Measurements from ENCODE around the gene SEMA3F. TPM values are rescaled to one million over a fixed set of nuclear protein-coding genes. Genes with fewer than 3 reads are reported as not detected.

Gene SEMA3F
- total RNA-seq = not detected

DNA sequence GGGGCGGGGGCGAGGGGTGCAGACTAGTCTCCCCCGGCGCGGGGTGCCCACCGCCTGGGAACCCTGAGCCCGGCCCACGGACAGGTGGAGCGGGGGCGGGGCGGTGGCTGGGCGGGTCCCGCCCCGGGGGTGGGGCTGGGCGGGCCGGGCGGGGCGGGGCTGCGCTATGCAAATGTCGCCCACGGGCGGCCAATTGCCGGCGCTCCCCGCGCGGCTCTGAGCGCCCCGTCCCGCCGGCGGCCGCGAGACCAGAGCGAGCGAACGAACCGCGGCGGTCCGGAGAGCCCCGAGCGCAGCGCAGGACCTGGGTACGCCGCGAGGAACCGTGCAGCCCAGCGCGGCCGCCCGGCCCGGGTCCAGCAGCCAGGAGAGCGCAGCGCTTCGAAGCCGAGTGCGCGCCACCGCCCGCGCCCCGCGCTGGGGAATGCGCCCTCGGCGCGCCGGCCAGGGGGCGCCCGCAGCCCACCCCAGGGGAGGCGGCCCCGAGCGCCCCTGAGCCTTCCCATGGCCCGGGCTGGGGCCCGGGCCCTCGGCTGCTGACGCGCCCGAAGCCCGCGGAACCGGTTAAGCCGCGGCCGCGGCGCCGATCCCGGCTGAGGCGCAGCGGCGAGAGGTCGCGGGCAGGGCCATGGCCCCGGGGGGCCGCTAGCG, at the start of gene SEMA3F:
TSS of gene SEMA3F (plus strand) at position 485 of the 651 bp plus-strand sequence. CDS start 4,299 bp downstream, outside the sequence.
- no peaks in the 10 kb centered on the region for H3K9me3 Mint-ChIP-seq
- peaks cover 42% of the 10 kb centered on the region for H3K27me3 Mint-ChIP-seq
- H3K27ac Mint-ChIP-seq = peak within 1 kb of the TSS; percentile 55
- peak within 1 kb of the TSS; percentile 69 for H3K4me3 Mint-ChIP-seq
- H3K4me1 Mint-ChIP-seq = peaks cover 11% of the 10 kb centered on the region
- no peaks in the 10 kb centered on the region for H3K36me3 Mint-ChIP-seq (ENCODE audit: low read depth)
- peak; percentile 69 for DNase-seq
- ChIA-PET CTCF (no interaction called here), POLR2A (no interaction called here)

DNA sequence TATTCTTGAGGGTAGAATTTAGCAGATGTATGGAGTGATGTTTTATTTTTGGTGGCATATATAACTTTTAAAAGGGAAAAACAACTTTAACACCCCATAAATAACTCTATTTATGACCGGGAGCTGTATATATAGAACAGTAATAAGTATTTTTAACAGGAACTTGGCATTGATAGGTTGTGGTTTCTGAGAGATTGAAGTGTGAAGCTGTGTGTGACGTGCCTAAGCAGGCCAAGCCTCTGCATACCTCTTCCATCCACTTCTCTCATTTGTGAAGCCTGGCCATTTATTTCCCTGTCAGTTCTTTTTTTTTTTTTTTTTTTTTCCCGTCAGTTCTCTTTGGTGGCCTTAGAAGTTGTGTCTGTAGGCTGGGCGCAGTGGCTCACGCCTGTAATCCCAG, 43.4 kb upstream of the SEMA3F start:
- no peaks in the 10 kb centered on the region for H3K9me3 Mint-ChIP-seq
- no peak for DNase-seq
- H3K4me3 Mint-ChIP-seq = no peak overlapping the region
- no peak overlapping the region for H3K27ac Mint-ChIP-seq
- ChIA-PET POLR2A (interaction anchor here (0.7 kb wide), 1 partner anchor 162 kb away, joined by 3 read pairs; no protein-coding TSS in a partner anchor), CTCF (interaction anchor here (0.6 to 1.7 kb wide), 4 partner anchors 9 to 440 kb away, joined by 3 to 5 read pairs (median 4); no protein-coding TSS in a partner anchor)
- no peaks in the 10 kb centered on the region for H3K27me3 Mint-ChIP-seq
- peaks cover 83% of the 10 kb centered on the region for H3K36me3 Mint-ChIP-seq (ENCODE audit: low read depth)
- peaks cover 2% of the 10 kb centered on the region for H3K4me1 Mint-ChIP-seq

DNA sequence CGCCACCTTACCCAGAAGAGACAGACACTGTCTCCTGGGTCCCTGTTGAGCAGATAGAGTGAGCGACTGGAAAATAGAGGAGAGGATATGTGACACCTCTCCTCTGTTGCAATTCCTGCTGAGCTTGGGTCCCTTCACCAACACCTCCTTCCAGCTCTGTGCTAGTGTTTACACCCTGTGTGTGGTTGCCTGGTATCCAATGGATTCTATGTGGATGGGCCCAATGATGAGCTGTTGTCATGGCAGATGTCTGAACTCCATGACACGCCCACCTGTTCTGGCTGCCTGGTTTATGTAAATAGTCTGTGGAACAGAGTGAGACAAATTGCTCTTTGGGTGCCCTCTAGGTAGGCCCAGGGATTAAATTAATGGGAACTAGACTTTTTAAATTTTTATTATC, 42.7 kb upstream of the SEMA3F start:
- CTCF ChIA-PET = interaction anchor here (0.6 to 1.1 kb wide), 3 partner anchors 23 to 300 kb away, joined by 3 to 4 read pairs (median 4); no protein-coding TSS in a partner anchor
- Mint-ChIP-seq H3K4me3 (no peak overlapping the region), H3K9me3 (no peaks in the 10 kb centered on the region), H3K27me3 (no peaks in the 10 kb centered on the region), H3K36me3 (ENCODE audit: low read depth) (peaks cover 83% of the 10 kb centered on the region), H3K27ac (no peak overlapping the region), H3K4me1 (peaks cover 2% of the 10 kb centered on the region)
- POLR2A ChIA-PET = no interaction called here
- no peak for DNase-seq

DNA sequence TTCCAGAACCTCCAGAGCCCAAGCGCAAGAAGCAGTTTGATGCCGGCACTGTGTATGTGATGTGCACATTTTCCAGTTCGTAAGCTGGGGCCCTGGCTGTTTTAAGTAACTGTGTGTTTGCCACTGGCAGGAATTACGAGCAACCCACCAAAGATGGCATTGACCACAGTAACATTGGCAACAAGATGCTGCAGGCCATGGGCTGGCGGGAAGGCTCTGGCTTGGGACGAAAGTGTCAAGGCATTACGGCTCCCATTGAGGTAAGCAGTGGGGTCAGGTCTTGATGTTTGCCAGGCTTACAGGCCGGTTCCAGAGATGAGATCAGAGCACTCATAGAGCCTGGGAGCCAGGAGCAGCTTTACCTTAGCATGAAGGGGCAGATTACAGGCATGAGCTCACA, 38.0 kb upstream of the SEMA3F start:
- Mint-ChIP-seq H3K4me3 (no peak overlapping the region), H3K4me1 (no peaks in the 10 kb centered on the region), H3K9me3 (no peaks in the 10 kb centered on the region), H3K27ac (no peak overlapping the region), H3K36me3 (ENCODE audit: low read depth) (peaks cover 68% of the 10 kb centered on the region), H3K27me3 (no peaks in the 10 kb centered on the region)
- no peak for DNase-seq
- ChIA-PET CTCF (interaction anchor here (1.4 kb wide), 1 partner anchor 9 kb away, joined by 4 read pairs; no protein-coding TSS in a partner anchor), POLR2A (interaction anchor here (0.7 kb wide), 1 partner anchor 204 kb away, joined by 3 read pairs; no protein-coding TSS in a partner anchor)

DNA sequence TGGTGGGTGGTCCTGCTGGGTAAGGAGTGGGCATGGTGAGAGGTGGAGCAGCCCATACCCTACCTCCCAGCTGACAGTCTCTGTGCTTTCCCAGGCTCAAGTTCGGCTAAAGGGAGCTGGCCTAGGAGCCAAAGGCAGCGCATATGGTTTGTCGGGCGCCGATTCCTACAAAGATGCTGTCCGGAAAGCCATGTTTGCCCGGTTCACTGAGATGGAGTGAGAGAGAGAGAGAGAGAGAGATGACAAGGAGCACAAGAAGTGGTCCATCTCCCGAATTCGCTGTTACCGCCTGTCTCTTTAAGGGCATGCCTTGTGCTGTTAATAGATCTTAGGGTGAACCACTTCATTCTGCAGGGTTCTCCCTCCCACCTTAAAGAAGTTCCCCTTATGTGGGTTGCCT, 36.9 kb upstream of the SEMA3F start:
- Mint-ChIP-seq H3K4me3 (no peak overlapping the region), H3K27me3 (no peaks in the 10 kb centered on the region), H3K4me1 (no peaks in the 10 kb centered on the region), H3K9me3 (no peaks in the 10 kb centered on the region), H3K27ac (no peak overlapping the region), H3K36me3 (ENCODE audit: low read depth) (peaks cover 62% of the 10 kb centered on the region)
- DNase-seq = no peak
- POLR2A ChIA-PET = no interaction called here
- CTCF ChIA-PET = interaction anchor here (1.4 kb wide), 1 partner anchor 10 kb away, joined by 4 read pairs; no protein-coding TSS in a partner anchor

DNA sequence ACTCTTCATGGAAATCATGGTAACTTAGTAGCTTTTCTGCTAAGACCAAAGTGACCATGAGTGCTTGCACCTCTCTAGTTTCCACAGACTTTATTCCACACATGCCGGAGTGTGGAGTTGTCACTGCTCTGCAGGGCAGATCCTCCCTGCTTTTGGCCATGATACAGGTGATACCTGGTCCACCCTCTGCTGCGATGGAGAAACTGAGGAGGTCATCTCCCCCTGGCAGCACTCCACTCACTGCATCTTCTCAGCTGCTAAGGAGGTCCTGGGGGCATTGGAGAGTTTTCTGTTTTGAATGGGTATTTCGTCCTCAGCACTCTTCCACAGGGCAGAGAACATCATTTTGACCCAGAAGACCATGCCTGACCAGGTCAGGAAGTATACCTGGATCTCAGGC, 35.3 kb upstream of the SEMA3F start:
- ChIA-PET CTCF (interaction anchor here (0.6 to 2.4 kb wide), 6 partner anchors 8 to 280 kb away, joined by 3 to 9 read pairs (median 4); no protein-coding TSS in a partner anchor), POLR2A (no interaction called here)
- H3K9me3 Mint-ChIP-seq = no peaks in the 10 kb centered on the region
- H3K27ac Mint-ChIP-seq = no peak overlapping the region
- H3K4me3 Mint-ChIP-seq = no peak overlapping the region
- no peaks in the 10 kb centered on the region for H3K27me3 Mint-ChIP-seq
- peaks cover 47% of the 10 kb centered on the region for H3K36me3 Mint-ChIP-seq (ENCODE audit: low read depth)
- no peaks in the 10 kb centered on the region for H3K4me1 Mint-ChIP-seq
- no peak for DNase-seq

DNA sequence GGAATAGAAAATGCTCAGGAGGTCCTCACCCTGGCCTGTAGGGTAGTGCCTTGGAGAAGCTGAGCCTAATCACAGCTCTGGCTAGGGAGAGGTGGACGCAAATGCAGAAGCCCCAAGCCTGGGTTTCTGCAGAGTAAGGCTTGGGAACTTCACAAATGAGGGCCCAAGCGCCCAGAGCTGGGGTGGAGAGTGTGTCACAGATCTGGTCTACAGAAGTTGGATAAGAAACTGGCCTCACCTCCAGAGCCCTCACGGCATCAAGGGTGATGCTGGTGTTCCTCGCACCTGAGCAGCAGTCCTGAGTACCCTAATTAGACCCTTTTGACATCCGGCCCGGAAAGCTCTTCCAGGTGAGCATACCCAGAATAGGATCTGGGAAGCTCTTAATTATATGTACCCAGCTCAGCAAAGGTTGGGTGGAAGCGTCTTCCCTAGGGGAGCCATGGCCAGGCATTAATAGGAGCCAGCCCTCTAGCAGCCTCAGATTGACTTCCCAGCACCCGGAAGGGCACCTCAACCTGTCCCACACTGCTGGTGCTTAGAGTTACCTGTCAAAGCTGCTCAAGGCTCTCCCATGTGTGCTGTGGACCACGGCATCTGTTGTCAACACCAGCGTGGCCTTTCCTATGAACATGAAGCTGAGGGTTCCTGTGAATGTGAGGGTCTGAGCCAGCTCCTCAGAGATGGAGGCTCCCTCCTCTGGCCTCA, 34.6 kb upstream of the SEMA3F start:
- POLR2A ChIA-PET = no interaction called here
- no peak overlapping the region for H3K4me3 Mint-ChIP-seq
- DNase-seq = no peak
- CTCF ChIA-PET = interaction anchor here (0.7 to 2.4 kb wide), 9 partner anchors 8 to 105 kb away, joined by 3 to 9 read pairs (median 4); no protein-coding TSS in a partner anchor
- H3K4me1 Mint-ChIP-seq = no peaks in the 10 kb centered on the region
- no peak overlapping the region for H3K27ac Mint-ChIP-seq
- no peaks in the 10 kb centered on the region for H3K27me3 Mint-ChIP-seq
- H3K36me3 Mint-ChIP-seq (ENCODE audit: low read depth) = peaks cover 42% of the 10 kb centered on the region
- no peaks in the 10 kb centered on the region for H3K9me3 Mint-ChIP-seq

DNA sequence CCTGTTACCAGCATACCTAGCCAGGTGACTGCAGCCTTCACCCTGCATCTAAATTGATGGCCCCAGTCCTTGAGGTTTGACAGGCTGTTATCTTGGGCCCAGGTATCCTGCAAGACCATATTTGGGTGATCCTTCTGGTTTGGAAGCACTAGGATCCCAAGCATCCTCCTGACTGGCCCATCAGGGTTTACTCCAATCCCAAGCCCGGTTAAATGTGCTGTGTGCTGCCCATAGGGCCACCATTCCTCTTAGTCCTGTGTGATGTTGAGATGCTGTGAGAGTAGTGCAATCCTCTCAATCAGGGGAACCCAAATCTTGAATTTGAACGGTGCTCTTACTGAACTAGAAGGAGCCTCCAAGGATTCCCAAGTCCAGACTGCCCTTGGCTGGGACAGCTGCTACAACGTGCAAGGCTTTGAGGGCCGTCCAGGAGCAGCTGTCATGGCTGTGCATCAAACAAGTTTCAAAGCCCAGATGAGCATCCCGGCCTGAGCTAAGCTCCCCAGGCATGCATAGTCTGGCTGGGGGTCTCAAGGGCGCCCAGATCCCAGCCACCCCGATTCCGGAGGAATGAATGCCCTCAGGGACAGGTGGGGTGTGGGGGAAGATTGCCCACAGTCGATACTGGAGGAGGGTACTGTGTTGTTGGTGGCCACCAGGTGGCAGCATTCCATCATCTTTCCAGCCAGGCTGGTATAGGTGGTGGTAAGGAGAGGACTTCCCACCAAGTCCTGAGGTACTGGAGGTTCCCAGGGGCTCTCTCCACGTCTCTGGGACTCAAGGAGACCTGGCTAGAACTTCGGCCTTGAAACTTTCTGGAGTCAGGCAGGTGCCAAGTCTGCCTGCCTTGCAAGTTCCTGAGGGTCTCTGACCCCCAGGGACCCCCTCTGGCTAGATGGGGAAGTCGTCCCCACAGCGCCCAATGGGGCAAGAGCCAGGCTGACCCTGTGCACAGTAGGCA, 33.8 kb upstream of the SEMA3F start:
- peak; percentile 73 for DNase-seq
- no peaks in the 10 kb centered on the region for H3K4me1 Mint-ChIP-seq
- ChIA-PET CTCF (interaction anchor here (0.6 to 2.4 kb wide), 9 partner anchors 10 to 105 kb away, joined by 3 to 9 read pairs (median 4); no protein-coding TSS in a partner anchor), POLR2A (no interaction called here)
- no peak overlapping the region for H3K27ac Mint-ChIP-seq
- H3K9me3 Mint-ChIP-seq = no peaks in the 10 kb centered on the region
- no peaks in the 10 kb centered on the region for H3K27me3 Mint-ChIP-seq
- H3K36me3 Mint-ChIP-seq (ENCODE audit: low read depth) = peaks cover 34% of the 10 kb centered on the region
- no peak overlapping the region for H3K4me3 Mint-ChIP-seq

DNA sequence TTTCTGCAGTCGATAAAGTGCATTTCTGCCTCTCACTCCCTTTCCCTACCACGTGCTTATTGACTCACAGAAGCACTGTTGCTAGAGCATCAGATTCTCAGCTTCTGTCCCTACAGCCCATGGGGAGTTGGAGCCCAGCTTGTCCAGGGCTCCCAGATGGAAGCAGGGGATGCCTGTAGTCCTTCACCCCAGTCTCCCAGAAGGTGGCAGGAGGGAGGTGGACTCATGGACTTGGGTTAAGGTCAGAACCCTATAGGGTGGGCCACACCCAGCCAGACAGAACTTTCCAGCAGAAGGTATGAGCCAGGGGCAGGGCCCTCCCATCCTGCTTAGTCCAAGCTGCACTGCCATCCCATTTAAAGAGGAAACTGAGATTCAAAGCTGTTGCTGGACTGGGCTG, 33.1 kb upstream of the SEMA3F start:
- Mint-ChIP-seq H3K9me3 (no peaks in the 10 kb centered on the region), H3K4me1 (no peaks in the 10 kb centered on the region), H3K27ac (no peak overlapping the region), H3K27me3 (no peaks in the 10 kb centered on the region), H3K4me3 (no peak overlapping the region), H3K36me3 (ENCODE audit: low read depth) (peaks cover 27% of the 10 kb centered on the region)
- ChIA-PET POLR2A (interaction anchor here (0.7 kb wide), 1 partner anchor 31 kb away, joined by 5 read pairs; no protein-coding TSS in a partner anchor), CTCF (interaction anchor here (0.5 to 1.4 kb wide), 4 partner anchors 13 to 543 kb away, joined by 3 to 4 read pairs (median 3); no protein-coding TSS in a partner anchor)
- no peak for DNase-seq

DNA sequence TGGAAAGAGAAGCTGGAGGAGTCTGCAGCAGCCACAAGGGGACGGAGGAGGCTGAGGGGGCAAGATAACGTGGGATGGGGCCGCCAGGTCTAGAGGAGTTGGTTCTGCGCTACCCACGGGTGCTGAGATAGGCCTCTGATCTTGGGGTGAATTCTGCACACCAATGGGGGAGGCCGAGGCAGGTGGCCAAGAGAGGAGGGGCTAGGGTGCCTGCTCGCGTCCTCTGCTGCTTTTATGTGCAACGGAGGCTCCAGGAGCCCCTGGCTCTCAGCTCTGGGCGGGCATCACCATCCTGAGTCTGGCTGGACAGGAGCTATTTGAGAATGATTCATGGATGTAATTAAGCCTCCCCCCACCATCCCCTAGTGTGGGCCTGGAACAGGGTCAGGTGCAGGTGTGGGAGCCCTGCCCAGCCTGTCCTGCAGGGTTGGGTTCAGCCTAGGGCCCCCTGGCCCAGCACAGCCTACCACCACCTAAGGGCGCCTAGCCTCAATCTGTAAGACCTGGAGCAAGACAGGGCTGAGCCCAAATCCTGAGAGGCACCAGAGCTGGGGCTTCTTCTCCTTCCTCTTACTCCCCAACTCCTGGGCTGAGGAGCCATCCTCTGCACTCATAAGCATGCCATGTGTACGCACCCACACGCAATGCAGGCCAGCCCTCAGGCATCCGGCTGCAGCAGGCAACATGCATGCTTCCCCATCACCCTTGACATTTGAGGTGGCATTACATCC, 32.3 kb upstream of the SEMA3F start:
- POLR2A ChIA-PET = interaction anchor here (0.7 kb wide), 1 partner anchor 32 kb away, joined by 5 read pairs; no protein-coding TSS in a partner anchor
- Mint-ChIP-seq H3K36me3 (ENCODE audit: low read depth) (peaks cover 22% of the 10 kb centered on the region), H3K4me3 (no peak overlapping the region), H3K27me3 (no peaks in the 10 kb centered on the region), H3K4me1 (no peaks in the 10 kb centered on the region), H3K27ac (no peak overlapping the region), H3K9me3 (no peaks in the 10 kb centered on the region)
- DNase-seq = no peak
- CTCF ChIA-PET = interaction anchor here (0.5 to 1.4 kb wide), 4 partner anchors 12 to 544 kb away, joined by 3 to 4 read pairs (median 3); no protein-coding TSS in a partner anchor

DNA sequence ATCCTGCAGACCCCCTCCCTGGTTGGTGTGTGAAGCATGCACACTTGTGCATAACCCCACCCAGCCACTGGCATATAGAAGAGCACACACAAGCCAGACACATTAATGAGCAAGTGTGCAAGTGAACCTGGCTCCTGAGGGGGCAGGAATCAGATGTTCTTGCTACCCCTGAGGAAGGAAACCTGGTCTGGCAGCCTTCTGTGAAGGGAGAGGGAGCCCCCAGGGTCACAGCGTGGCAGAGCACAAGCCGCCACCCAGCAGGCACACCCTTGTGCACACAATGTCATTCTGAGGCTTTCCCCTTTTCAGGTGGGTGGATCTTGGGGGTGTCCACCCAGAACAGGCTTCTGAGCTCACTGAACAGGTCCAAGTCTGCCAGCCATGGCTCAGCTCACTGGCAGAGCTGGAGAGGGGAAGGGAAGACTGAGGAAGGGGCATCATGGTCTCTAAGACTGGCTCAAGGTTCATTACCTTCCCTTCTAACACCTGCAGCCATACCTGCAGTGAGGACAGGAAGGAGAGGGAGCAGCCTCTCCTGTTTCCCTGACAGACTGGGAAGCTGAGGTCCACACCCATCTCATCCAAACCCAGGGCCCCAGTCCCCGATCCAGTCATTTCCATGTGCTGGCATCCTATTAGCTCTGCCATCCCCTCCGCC, 31.6 kb upstream of the SEMA3F start:
- Mint-ChIP-seq H3K27ac (no peak overlapping the region), H3K4me1 (no peaks in the 10 kb centered on the region), H3K9me3 (no peaks in the 10 kb centered on the region), H3K36me3 (ENCODE audit: low read depth) (peaks cover 15% of the 10 kb centered on the region), H3K4me3 (no peak overlapping the region), H3K27me3 (no peaks in the 10 kb centered on the region)
- ChIA-PET CTCF (interaction anchor here (0.6 to 1.4 kb wide), 4 partner anchors 11 to 175 kb away, joined by 3 to 4 read pairs (median 3); no protein-coding TSS in a partner anchor), POLR2A (no interaction called here)
- DNase-seq = no peak
